K562 (cell line): ENCODE measurements around the gene HAND2. TPM values are rescaled to one million over a fixed set of nuclear protein-coding genes. Genes with fewer than 3 reads are reported as not detected.

Experiments used
- ATAC-seq: fragments of 200-7000 bp; cut with Tn5 transposase; 3 replicates; pipeline ENCODE4 v1.9.1; 2020; ENCODE audit warnings: moderate library complexity
- Bru-seq: library from RNA; stranded (reverse); fragments of 400-500 nt; gene quantifications from one replicate; lab custom pipeline; 2021; lab: Mats Ljungman, UMichigan
- BruChase-seq, 2 experiments: library from RNA; stranded (reverse); fragments of 400-500 nt; gene quantifications; one replicate each; lab custom pipeline; 2021; lab: Mats Ljungman, UMichigan
- BruUV-seq: library from RNA; stranded (reverse); fragments of 400-500 nt; replicated peaks from 2 replicates; lab custom pipeline; 2021; lab: Mats Ljungman, UMichigan
- CTCF ChIA-PET: fragments of 300-600 bp; formaldehyde crosslinking; extraction: SDS; loops from one replicate; lab custom pipeline; 2021; ENCODE audit warnings: low intra/inter-chr PET ratio; lab: Yijun Ruan, JAX
- POLR2A ChIA-PET: fragments of 300-600, 350-650 bp; sonication (Branson Sonifier 250); formaldehyde crosslinking; extraction: SDS; loops from one replicate; lab custom pipeline; 2021; ENCODE audit warnings: antibody characterized with exemption, inconsistent platforms; lab: Yijun Ruan, JAX
- DNase-seq, 4 experiments: peaks; one replicate each; pipeline versions ENCODE4 v3.0.0 to v3.0.0-alpha.2; 2011 to 2018; ENCODE audit warnings: low spot score in 3 of 4, mixed read lengths in 3 of 4; ENCODE audit errors: extremely low read depth in 1 of 4
- FAIRE-seq: peaks from 2 replicates; lab custom pipeline; 2011; peaks lifted over from hg19 to GRCh38; lab: Jason Lieb, UNC
- H2AFZ ChIP-seq: 2 replicates; pipeline ENCODE4 v1.6.0; 2011; ENCODE audit warnings: low read depth, low read length, control low read depth, inconsistent platforms
- H3K27ac ChIP-seq: fragments of 200-600 bp; 3 replicates; pipeline ENCODE4 v1.8.0; 2011; ENCODE audit warnings: low read depth, mild to moderate bottlenecking, control low read depth, inconsistent platforms, low read length, moderate library complexity, mixed read lengths; ENCODE audit errors: extremely low read depth
- H3K27me3 ChIP-seq, 2 experiments: fragments of 300-600 bp in 1 of 2; 2 replicates in 1 of 2; 3 replicates in 1 of 2; pipeline versions ENCODE4 v1.6.0 to v1.8.0; 2011; ENCODE audit warnings: inconsistent platforms in 2 of 2, low read length in 2 of 2, mild to moderate bottlenecking in 1 of 2, mixed read lengths in 1 of 2, moderate library complexity in 1 of 2; ENCODE audit not compliant: control insufficient read depth in 2 of 2, insufficient read depth in 2 of 2
- H3K36me3 ChIP-seq: fragments of 300-600 bp; 3 replicates; pipeline ENCODE4 v1.8.0; 2011; ENCODE audit warnings: mild to moderate bottlenecking, low read length, inconsistent platforms; ENCODE audit not compliant: control insufficient read depth, insufficient read depth
- H3K4me1 ChIP-seq, 2 experiments: fragments of 200-600 bp in 1 of 2; replicated peaks in 1 of 2; 2 replicates in 1 of 2; 3 replicates in 1 of 2; pipeline versions ENCODE4 v1.5.1 to v1.8.0; 2011; ENCODE audit warnings: inconsistent platforms in 2 of 2, low read length in 2 of 2, mild to moderate bottlenecking in 1 of 2, mixed read lengths in 1 of 2, moderate library complexity in 1 of 2; ENCODE audit not compliant: control insufficient read depth in 2 of 2, insufficient read depth in 2 of 2
- H3K4me2 ChIP-seq: 2 replicates; pipeline ENCODE4 v1.6.1; 2011; ENCODE audit warnings: low read length, control low read depth, inconsistent platforms, mixed read lengths; ENCODE audit not compliant: insufficient read depth
- H3K4me3 ChIP-seq: fragments of 200-600 bp; sonication (generic), shearing (Covaris generic); 2 replicates; pipeline ENCODE4 v1.5.1; 2016; ENCODE audit warnings: control low read depth, inconsistent platforms
- H3K79me2 ChIP-seq: fragments of 200-600 bp; 3 replicates; pipeline ENCODE4 v1.8.0; 2011; ENCODE audit warnings: low read length, inconsistent platforms; ENCODE audit not compliant: control insufficient read depth, insufficient read depth
- H3K9ac ChIP-seq, 2 experiments: 2 replicates each; pipeline versions ENCODE4 v1.6.0 to v1.6.1; 2011; ENCODE audit warnings: low read depth in 2 of 2, low read length in 2 of 2, control low read depth in 1 of 2, inconsistent platforms in 1 of 2, mild to moderate bottlenecking in 1 of 2, mixed read lengths in 1 of 2; ENCODE audit not compliant: insufficient read depth in 1 of 2
- H3K9me1 ChIP-seq: one replicate; pipeline ENCODE4 v1.6.0; 2011; ENCODE audit warnings: inconsistent platforms, mild to moderate bottlenecking, low read length, moderate library complexity; ENCODE audit not compliant: control insufficient read depth, insufficient read depth
- H3K9me3 ChIP-seq: replicated peaks from 2 replicates; pipeline ENCODE4 v1.5.1; 2011; ENCODE audit warnings: low read depth, low read length, inconsistent platforms; ENCODE audit not compliant: control insufficient read depth, insufficient read depth
- H4K20me1 ChIP-seq: replicated peaks from 2 replicates; pipeline ENCODE4 v1.6.1; 2011; ENCODE audit warnings: low read length, inconsistent platforms, mixed read lengths; ENCODE audit not compliant: control insufficient read depth, insufficient read depth
- HMG20B ChIP-seq: fragments of 250-450 bp; sonication (Bioruptor Pico); IDR thresholded peaks from 2 replicates; pipeline ENCODE4 v1.5.0; 2021; ENCODE audit warnings: mild to moderate bottlenecking
- POLR2AphosphoS5 ChIP-seq: IDR thresholded peaks from 2 replicates; pipeline ENCODE4 v1.6.1; 2011; ENCODE audit warnings: mild to moderate bottlenecking, low read depth, low read length, moderate library complexity; ENCODE audit not compliant: control insufficient read depth, insufficient read depth
- PPARD ChIP-seq: fragments of 250-450 bp; sonication (Bioruptor Pico); IDR thresholded peaks from 2 replicates; pipeline ENCODE4 v1.8.0; 2022; ENCODE audit warnings: inconsistent platforms, mild to moderate bottlenecking, moderate library complexity
- RAD21 ChIP-seq, 2 experiments: fragments of 250-450 bp in 1 of 2; fragments of 450-650 bp in 1 of 2; sonication (Bioruptor Pico) in 1 of 2; formaldehyde crosslinking in 1 of 2; IDR thresholded peaks in 1 of 2; conservative IDR thresholded peaks in 1 of 2; 2 replicates each; pipeline versions ENCODE4 v1.4.0 to v1.8.0; 2020 to 2022; ENCODE audit warnings: mild to moderate bottlenecking in 2 of 2, moderate library complexity in 1 of 2
- SMARCE1 ChIP-seq: fragments of 450-650 bp; IDR thresholded peaks from 2 replicates; pipeline ENCODE4 v1.7.1; 2016; ENCODE audit warnings: mild to moderate bottlenecking
- SUPT5H ChIP-seq: fragments of 450-650 bp; IDR thresholded peaks from 2 replicates; pipeline ENCODE4 v1.6.1; 2016
- TBP ChIP-seq: optimal IDR thresholded peaks from 2 replicates; pipeline ENCODE3; 2011; ENCODE audit warnings: low read depth, low read length, improper control_type of control experiment
- ZC3H4 ChIP-seq: sonication (generic); formaldehyde crosslinking; IDR thresholded peaks from 2 replicates; pipeline ENCODE4 v1.9.0; 2021; ENCODE audit warnings: missing genetic modification reagents, borderline replicate concordance
- ZNF134 ChIP-seq: fragments of 250-450 bp; sonication (Bioruptor Pico); conservative IDR thresholded peaks from 2 replicates; pipeline ENCODE4 v1.4.0; 2020
- ZNF165 ChIP-seq: fragments of 250-450 bp; sonication (Bioruptor Pico); IDR thresholded peaks from 2 replicates; pipeline ENCODE4 v1.4.0; 2020; ENCODE audit warnings: borderline replicate concordance
- ZSCAN32 ChIP-seq: fragments of 450-650 bp; formaldehyde crosslinking; IDR thresholded peaks from 2 replicates; pipeline ENCODE4 v1.4.0; 2020; ENCODE audit warnings: mild to moderate bottlenecking, moderate library complexity
- WGBS: fragments of 100-300 bp; shearing (Covaris generic); methylation state at CpG from one replicate; pipeline ENCODE4 v1.1.6; 2016; ENCODE audit warnings: low coverage, mixed read lengths; ENCODE audit not compliant: insufficient coverage; ENCODE audit errors: missing lambda C conversion rate; 5-methylcytosine and 5-hydroxymethylcytosine counted together
- in situ Hi-C: fragments of 300-500 bp; cut with MboI; formaldehyde crosslinking; loops from 4 replicates; pipeline ENCODE4 v1.15.0; 2018; ENCODE audit warnings: inconsistent platforms, mixed read lengths
- intact Hi-C: fragments of 100-400 bp; cut with micrococcal nuclease; formaldehyde crosslinking; loops from 2 replicates; pipeline ENCODE4 v1.14.2; 2022
- long read RNA-seq, 3 experiments: library from polyadenylated mRNA in 2 of 3; library from RNA in 1 of 3; unstranded in 2 of 3; stranded (forward) in 1 of 3; transcript quantifications; one replicate each; pipeline ENCODE4 v2.0.0, GENCODE V29; 2019 to 2022
- polyA minus RNA-seq, 3 experiments: library from RNA; depleted of rRNA, polyadenylated mRNA; stranded (reverse); fragments of >200 nt; gene quantifications; 2 replicates each; pipeline ENCODE4 v1.2.3, GENCODE V29; 2011
- polyA plus RNA-seq, 8 experiments: library from polyadenylated mRNA; depleted of rRNA in 4 of 8; stranded (reverse) in 5 of 8; unstranded in 3 of 8; fragments of >200 nt; fragmentation: Nextera tagmentation in 2 of 8; fragmentation: Illumina TruSeq in 1 of 8; extraction: Ambion mirVana in 2 of 8; extraction: Trizol in 1 of 8; gene quantifications; 2 replicates each; pipeline versions ENCODE4 v1.2.1 to v1.2.3, GENCODE V29; 2011 to 2014; ENCODE audit warnings: inconsistent platforms in 1 of 8, missing spikeins in 1 of 8
- total RNA-seq, 7 experiments: library from RNA; depleted of rRNA in 6 of 7; stranded (reverse); fragments of >200 nt in 6 of 7; fragmentation: Illumina TruSeq in 2 of 7; extraction: Trizol in 2 of 7; gene quantifications; 2 replicates each; pipeline versions ENCODE4 v1.2.1 to v1.2.3, GENCODE V29; 2011 to 2021; ENCODE audit warnings: low replicate concordance in 1 of 7
- TF ChIP-seq, protein P1 (sequence below): fragments of 450-650 bp; IDR thresholded peaks from 2 replicates; pipeline ENCODE4 v1.6.1; 2018; ENCODE audit not compliant: partially characterized antibody

HAND2 gene
- total RNA-seq (2011; cell fraction: chromatin; rRNA removed; ENCODE audit: low replicate concordance), result 15.5 and 17.1 TPM in 2 replicates
- total RNA-seq (2011; cell fraction: nucleolus; rRNA removed), result 13.2 and 15.0 TPM in 2 replicates
- 12.4 and 14.3 TPM in 2 replicates for total RNA-seq (2011; cell fraction: nucleoplasm; rRNA removed)
- total RNA-seq (2014; rRNA removed) (11.8 and 12.8 TPM in 2 replicates), total RNA-seq (2014; rRNA removed; fragmentation: Illumina TruSeq; extraction: Trizol) (3.0 and 3.3 TPM in 2 replicates), total RNA-seq (2015; rRNA removed; fragmentation: Illumina TruSeq; extraction: Trizol) (4.2 and 5.6 TPM in 2 replicates), total RNA-seq (2021) (6.0 and 6.6 TPM in 2 replicates), polyA plus RNA-seq (2011; rRNA removed) (0.58 and 2.6 TPM in 2 replicates), polyA plus RNA-seq (2014; fragmentation: Illumina TruSeq; extraction: Trizol) (4.9 and 6.4 TPM in 2 replicates), polyA plus RNA-seq (2014; fragmentation: Nextera tagmentation; extraction: Ambion mirVana) (1 to 10 TPM; 1.7 to 2.0 TPM), polyA plus RNA-seq (2014; rRNA removed) (4.9 and 6.6 TPM in 2 replicates), polyA minus RNA-seq (2011; rRNA and poly(A)+ RNA removed) (0.30 and 2.8 TPM in 2 replicates), Bru-seq, nascent RNA (percentile 67 among the genes with signal in this experiment), BruChase-seq, experiment 1, labeled RNA remaining after a 2-hour chase (percentile 48 among the genes with signal in this experiment), BruChase-seq, experiment 2, labeled RNA remaining after a 6-hour chase (percentile 59 among the genes with signal in this experiment)
- 0.43 and 1.7 TPM in 2 replicates for polyA plus RNA-seq (2011; cell fraction: cytosol; rRNA removed)
- 0.94 and 6.5 TPM in 2 replicates for polyA plus RNA-seq (2011; cell fraction: nucleus; rRNA removed)
- polyA plus RNA-seq (2012), result 4.1 and 4.4 TPM in 2 replicates
- 2.8 TPM in 1 of 2 replicates, not detected in the other for polyA minus RNA-seq (2011; cell fraction: cytosol; rRNA and poly(A)+ RNA removed)
- 1.3 and 3.5 TPM in 2 replicates for polyA minus RNA-seq (2011; cell fraction: nucleus; rRNA and poly(A)+ RNA removed)
- long read RNA-seq, experiment 1, transcript HAND2-201 (2 exons, 2,780 nt), result major isoform, 19 of 35 reads
- long read RNA-seq, experiment 1, partial matches to known transcripts, result 1 of 35 reads
- long read RNA-seq, experiment 1, other reads (novel, unspliced or antisense), result 15 of 35 reads
- long read RNA-seq, experiment 2, transcript HAND2-201 (2 exons, 2,780 nt), result major isoform, 8 of 10 reads
- long read RNA-seq, experiment 2, partial matches to known transcripts, result 0 of 10 reads
- long read RNA-seq, experiment 2, other reads (novel, unspliced or antisense), result 2 of 10 reads
- long read RNA-seq, experiment 3, partial matches to known transcripts, result 0 of 2 reads
- long read RNA-seq, experiment 3, other reads (novel, unspliced or antisense), result 1 of 2 reads

DNA sequence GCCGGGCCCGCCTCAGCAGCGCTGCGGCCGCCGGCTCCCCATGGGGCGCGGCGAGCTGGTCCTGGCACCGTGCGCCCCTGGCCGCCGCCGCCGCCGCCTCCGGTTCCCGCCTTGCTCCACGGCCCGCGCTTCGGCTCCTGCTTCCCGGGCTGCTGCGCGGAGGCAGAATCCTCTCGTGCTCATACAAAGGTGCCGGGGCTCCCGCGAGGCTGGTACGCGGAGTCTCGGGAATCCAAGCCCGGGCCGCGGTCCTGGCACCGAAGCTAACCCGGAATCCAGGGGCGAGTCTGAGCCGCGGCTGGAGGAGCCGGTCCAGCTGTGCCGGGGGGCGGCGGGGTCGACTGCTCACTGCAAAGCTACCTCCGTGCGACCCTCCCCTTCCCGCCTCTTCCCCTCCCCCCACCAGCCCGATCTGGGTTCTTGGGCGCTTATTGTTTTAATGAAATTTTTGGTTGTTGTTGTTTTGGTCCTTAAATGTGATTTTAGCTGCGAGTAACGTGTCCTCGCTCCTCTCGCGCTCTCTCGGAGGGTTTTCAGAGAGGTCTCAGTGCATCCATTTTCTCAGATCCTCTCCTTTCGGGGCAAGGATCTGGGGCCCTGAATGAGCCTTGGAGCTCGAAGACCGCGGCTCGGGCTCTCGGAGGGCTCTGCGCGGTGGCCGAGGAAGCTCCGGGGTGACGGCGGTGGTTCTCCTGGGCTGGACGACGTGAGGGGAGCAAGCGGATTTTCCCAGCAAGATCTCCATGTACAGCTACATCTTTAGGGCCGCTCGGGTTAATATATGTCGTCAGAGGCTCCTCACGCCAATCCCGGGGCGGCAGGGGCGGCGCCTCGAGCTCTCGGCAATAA lies at the start of gene HAND2:
Gene HAND2 (minus strand): TSS at position 753 of the 849 bp plus-strand sequence. CDS start 940 bp downstream, outside the sequence.
- WGBS, result 41% methylated on average over 42 of the region's 81 CpGs
- H3K4me3 ChIP-seq, result peak within 1 kb of the TSS; percentile 51
- H3K79me2 ChIP-seq, result peaks cover 35% of the 10 kb centered on the region
- FAIRE-seq, result no peak
- peaks cover 0 to 25% of the 10 kb centered on the region in 2 experiments; a peak in 3 of 5 replicates for H3K4me1 ChIP-seq
- H3K9me3 ChIP-seq, result no peaks in the 10 kb centered on the region; the same call in 1 of the 2 replicates
- H3K27ac ChIP-seq, result peak within 1 kb of the TSS; percentile 69; the same call in 2 of the 3 replicates
- ChIA-PET POLR2A (interaction anchor here (0.6 to 1.2 kb wide), 3 partner anchors 9 to 18 kb away, joined by 3 read pairs; no protein-coding TSS in a partner anchor), CTCF (no interaction called here)
- no peaks in the 10 kb centered on the region for H4K20me1 ChIP-seq
- in situ Hi-C loops (no loop called here), intact Hi-C loops (loop anchor here (5.0 kb wide), 1 partner anchor 58 kb away; no protein-coding TSS in a partner anchor)
- peak within 1 kb of the TSS; percentile 78; the same call in 1 of the 2 replicates for H3K4me2 ChIP-seq
- BruUV-seq, result TSS peak; percentile 28
- no peaks in the 10 kb centered on the region for H3K36me3 ChIP-seq
- peak within 1 kb of the TSS; percentile 23 to 86 for H3K9ac ChIP-seq
- peak; percentile 65 for ATAC-seq
- H3K9me1 ChIP-seq, result no peaks in the 10 kb centered on the region
- H3K27me3 ChIP-seq, result no peaks in the 10 kb centered on the region
- H2AFZ ChIP-seq, result peak within 1 kb of the TSS; percentile 65; the same call in 1 of the 2 replicates
- peak; percentile 38 to 71 (median 52) for DNase-seq
- no peak for TF ChIP-seq PPARD (CRISPR knock-in tag)
- TF ChIP-seq ZNF134 (CRISPR knock-in tag), result no peak
- peak; percentile 44; the same call in 1 of the 2 replicates for TF ChIP-seq SUPT5H
- TF ChIP-seq ZNF165 (CRISPR knock-in tag), result no peak
- peak; percentile 53 for TF ChIP-seq TBP
- TF ChIP-seq ZC3H4 (CRISPR knock-in tag), result no peak
- no peak for TF ChIP-seq RAD21 (CRISPR knock-in tag; conservative IDR thresholded peaks at IDR 0.05 in 1 of 2, IDR thresholded peaks at IDR 0.05 in 1 of 2)
- TF ChIP-seq SMARCE1, result no peak
- TF ChIP-seq, protein P1, sequence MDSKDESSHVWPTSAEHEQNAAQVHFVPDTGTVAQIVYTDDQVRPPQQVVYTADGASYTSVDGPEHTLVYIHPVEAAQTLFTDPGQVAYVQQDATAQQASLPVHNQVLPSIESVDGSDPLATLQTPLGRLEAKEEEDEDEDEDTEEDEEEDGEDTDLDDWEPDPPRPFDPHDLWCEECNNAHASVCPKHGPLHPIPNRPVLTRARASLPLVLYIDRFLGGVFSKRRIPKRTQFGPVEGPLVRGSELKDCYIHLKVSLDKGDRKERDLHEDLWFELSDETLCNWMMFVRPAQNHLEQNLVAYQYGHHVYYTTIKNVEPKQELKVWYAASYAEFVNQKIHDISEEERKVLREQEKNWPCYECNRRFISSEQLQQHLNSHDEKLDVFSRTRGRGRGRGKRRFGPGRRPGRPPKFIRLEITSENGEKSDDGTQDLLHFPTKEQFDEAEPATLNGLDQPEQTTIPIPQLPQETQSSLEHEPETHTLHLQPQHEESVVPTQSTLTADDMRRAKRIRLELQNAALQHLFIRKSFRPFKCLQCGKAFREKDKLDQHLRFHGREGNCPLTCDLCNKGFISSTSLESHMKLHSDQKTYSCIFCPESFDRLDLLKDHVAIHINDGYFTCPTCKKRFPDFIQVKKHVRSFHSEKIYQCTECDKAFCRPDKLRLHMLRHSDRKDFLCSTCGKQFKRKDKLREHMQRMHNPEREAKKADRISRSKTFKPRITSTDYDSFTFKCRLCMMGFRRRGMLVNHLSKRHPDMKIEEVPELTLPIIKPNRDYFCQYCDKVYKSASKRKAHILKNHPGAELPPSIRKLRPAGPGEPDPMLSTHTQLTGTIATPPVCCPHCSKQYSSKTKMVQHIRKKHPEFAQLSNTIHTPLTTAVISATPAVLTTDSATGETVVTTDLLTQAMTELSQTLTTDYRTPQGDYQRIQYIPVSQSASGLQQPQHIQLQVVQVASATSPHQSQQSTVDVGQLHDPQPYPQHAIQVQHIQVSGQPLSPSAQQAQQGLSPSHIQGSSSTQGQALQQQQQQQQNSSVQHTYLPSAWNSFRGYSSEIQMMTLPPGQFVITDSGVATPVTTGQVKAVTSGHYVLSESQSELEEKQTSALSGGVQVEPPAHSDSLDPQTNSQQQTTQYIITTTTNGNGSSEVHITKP, result no peak
- no peak for TF ChIP-seq ZSCAN32 (CRISPR knock-in tag)
- TF ChIP-seq HMG20B (CRISPR knock-in tag), result no peak
- peak; percentile 15; the same call in 1 of the 2 replicates for TF ChIP-seq POLR2AphosphoS5
